Measurements from ENCODE around the gene DGCR8. TPM values are rescaled to one million over a fixed set of nuclear protein-coding genes. Genes with fewer than 3 reads are reported as not detected.
A peak's percentile ranks its signal among the peaks of the same experiment; 100 is the strongest.

DGCR8 gene
- total and polyA plus RNA-seq, 2 of the 4 experiments (the other 2 are of a cell fraction), result 16.7 to 25.3 TPM

DNA sequence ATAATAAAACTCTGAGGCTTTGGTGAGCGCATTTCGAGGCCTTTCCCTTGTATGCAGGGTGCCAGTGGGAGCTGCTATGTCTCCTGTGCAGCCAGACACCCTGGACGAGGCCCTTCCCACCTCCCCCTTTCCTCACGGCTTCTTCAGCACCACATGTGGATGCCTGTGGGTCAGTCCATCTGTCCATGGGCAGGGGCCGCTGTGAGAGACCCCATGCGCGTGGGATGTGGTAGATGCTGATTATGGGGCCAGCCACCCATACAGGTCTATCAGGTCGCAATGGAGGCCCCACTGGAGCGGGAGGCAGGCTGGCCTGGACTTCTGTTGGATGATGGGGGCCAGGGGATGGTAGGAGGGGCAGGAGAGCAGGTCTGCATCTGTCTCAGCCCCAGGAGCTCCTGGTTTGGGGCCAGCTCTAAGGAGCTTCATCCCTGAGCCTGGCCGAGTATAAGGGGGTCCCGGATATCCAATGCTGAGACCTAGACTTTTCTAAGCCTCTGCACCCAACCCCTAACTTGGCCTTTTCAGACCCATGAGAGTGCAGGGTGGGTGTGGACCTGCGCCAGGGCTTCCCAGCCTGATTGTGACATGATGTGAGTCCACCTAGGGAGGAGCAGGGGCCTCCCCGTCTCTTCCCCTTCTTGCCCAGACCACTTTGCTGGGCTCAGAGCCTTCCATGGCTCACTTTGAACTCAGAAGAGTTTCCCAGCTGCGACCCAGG, 14.0 kb upstream of the DGCR8 start:
- Histone ChIP-seq H3K4ac (ENCODE audit: low read depth, low read length) (no peak overlapping the region), H2AK9ac (replicated peaks; ENCODE audit: low read depth, low read length, poor library complexity) (peak overlapping the region; percentile 28), H2BK5ac (ENCODE audit: low read depth, low read length, poor library complexity, severe bottlenecking) (no peak overlapping the region), H3K27ac (ENCODE audit: insufficient read depth, low read length) (no peak overlapping the region), H4K20me1 (ENCODE audit: insufficient read depth, low read length) (no peaks in the 10 kb centered on the region; the same call in 1 of the 2 replicates), H3K4me2 (ENCODE audit: low read depth, low read length) (no peak overlapping the region), H3K79me1 (ENCODE audit: low read depth in 1 of 2, low read length in 2 of 2) (0 out of 4 replicates have a peak, but pooled peaks cover 0 to under 1% of the 10 kb centered on the region in 2 experiments), H3K9me3 (ENCODE audit: control insufficient read depth, insufficient read depth, low read length) (no peaks in the 10 kb centered on the region), H2AFZ (replicated peaks; ENCODE audit: low read length, poor library complexity) (no peak overlapping the region), H2BK20ac (ENCODE audit: low read depth, low read length) (no peak overlapping the region), H3K9ac (ENCODE audit: low read depth, low read length) (no peak overlapping the region), H4K5ac (ENCODE audit: low read depth, low read length) (no peak overlapping the region), H3K27me3 (ENCODE audit: control insufficient read depth, insufficient read depth, low read length) (no peaks in the 10 kb centered on the region), H2BK120ac (ENCODE audit: low read depth, low read length) (no peak overlapping the region), H2BK15ac (ENCODE audit: low read depth, low read length) (no peak overlapping the region), H4K8ac (ENCODE audit: low read depth in 2 of 2, low read length in 2 of 2) (no peak overlapping the region), H3K4me3 (ENCODE audit: insufficient read depth, low read depth, low read length) (no peak overlapping the region), H3K56ac (ENCODE audit: extremely low read depth, insufficient read depth, low read length) (no peak overlapping the region), H4K91ac (ENCODE audit: insufficient read depth, low read depth, low read length) (no peak overlapping the region), H3K23ac (ENCODE audit: low read depth, low read length) (no peak overlapping the region), H3K9me1 (ENCODE audit: insufficient read depth, low read length) (peaks cover 9% of the 10 kb centered on the region), H3K36me3 (ENCODE audit: control insufficient read depth, insufficient read depth, low read length) (peaks cover 28% of the 10 kb centered on the region), H3K4me1 (ENCODE audit: control insufficient read depth, insufficient read depth, low read length) (no peaks in the 10 kb centered on the region), H3K18ac (ENCODE audit: low read depth, low read length) (no peak overlapping the region), H2AK5ac (ENCODE audit: low read depth, low read length) (no peak overlapping the region), H3K14ac (replicated peaks; ENCODE audit: low read depth, low read length) (no peak overlapping the region)
- ChIA-PET CTCF (interaction anchor here (0.6 kb wide), 1 partner anchor 16 kb away, joined by 4 read pairs; no protein-coding TSS in a partner anchor), POLR2A (ENCODE audit: unreplicated experiment) (no interaction called here)
- no peak for DNase-seq
- ATAC-seq (ENCODE audit: low read depth), result no peak
- BruUV-seq (replicated peaks), result no TSS peak
- in situ Hi-C loops (cut with MboI; ENCODE audit: low sequenced_read_pairs) (no loop called here), dilution Hi-C loops (cut with HindIII; ENCODE audit: low sequenced_read_pairs, unreplicated experiment) (no loop called here), intact Hi-C loops (cut with micrococcal nuclease) (no loop called here)
- TF ChIP-seq CHD1 (IDR thresholded peaks at IDR 0.05; ENCODE audit: low read depth, low read length), result no peak
- no peak for TF ChIP-seq CTCF (conservative IDR thresholded peaks at IDR 0.05; ENCODE audit: low read depth, low read length)
- TF ChIP-seq POLR2A (IDR thresholded peaks at IDR 0.05; ENCODE audit: low read depth, low read length), result no peak
- no peak for TF ChIP-seq FOS (IDR thresholded peaks at IDR 0.05; ENCODE audit: low read depth, low read length)
- no peak for TF ChIP-seq RCOR1 (IDR thresholded peaks at IDR 0.05; ENCODE audit: insufficient replicate concordance, low read length)
- TF ChIP-seq MAFK (IDR thresholded peaks at IDR 0.05; ENCODE audit: low read depth, low read length), result no peak
- no peak for TF ChIP-seq ELK1 (IDR thresholded peaks at IDR 0.05; ENCODE audit: borderline replicate concordance, low read depth, low read length)
- no peak for TF ChIP-seq CEBPB (IDR thresholded peaks at IDR 0.05; ENCODE audit: low read depth, low read length)
- no peak for TF ChIP-seq NFE2L2 (IDR thresholded peaks at IDR 0.05; ENCODE audit: low read depth, low read length)
- TF ChIP-seq SMC3 (IDR thresholded peaks at IDR 0.05; ENCODE audit: low read depth, low read length), result no peak
- TF ChIP-seq USF2 (IDR thresholded peaks at IDR 0.05; ENCODE audit: low read depth, low read length), result no peak
- no peak for TF ChIP-seq MXI1 (IDR thresholded peaks at IDR 0.05; ENCODE audit: borderline replicate concordance, low read depth, low read length)
- no peak for TF ChIP-seq MAZ (IDR thresholded peaks at IDR 0.05; ENCODE audit: borderline replicate concordance, low read depth, low read length)
- no peak for TF ChIP-seq RFX5 (IDR thresholded peaks at IDR 0.05; ENCODE audit: low read depth, low read length)
- TF ChIP-seq BHLHE40 (IDR thresholded peaks at IDR 0.05; ENCODE audit: low read depth, low read length), result no peak
- no peak for TF ChIP-seq RAD21 (IDR thresholded peaks at IDR 0.05; ENCODE audit: low read length)
- 88% methylated on average over 1 of the region's 14 CpGs; no CpG with 5 or more reads in 1 of the 2 experiments for WGBS, 2 experiments (ENCODE audit: extremely low coverage in 2 of 2, insufficient read length in 1 of 2)
